GM19023 (cell line): ENCODE results near the gene TTLL13.
A peak's percentile ranks its signal among the peaks of the same experiment; 100 is the strongest.
"Not testable (repeated sequence)": the region's sequence is repeated elsewhere in the genome, so short reads cannot be mapped to it uniquely, and the experiment has no call there.

Experiments used
- ATAC-seq: cut with Tn5 transposase; IDR thresholded peaks from one replicate; pipeline ENCODE4 v1.9.1; 2021; ENCODE audit warnings: mild to moderate bottlenecking, moderate library complexity; ENCODE audit not compliant: unreplicated experiment

The TTLL13 gene

DNA sequence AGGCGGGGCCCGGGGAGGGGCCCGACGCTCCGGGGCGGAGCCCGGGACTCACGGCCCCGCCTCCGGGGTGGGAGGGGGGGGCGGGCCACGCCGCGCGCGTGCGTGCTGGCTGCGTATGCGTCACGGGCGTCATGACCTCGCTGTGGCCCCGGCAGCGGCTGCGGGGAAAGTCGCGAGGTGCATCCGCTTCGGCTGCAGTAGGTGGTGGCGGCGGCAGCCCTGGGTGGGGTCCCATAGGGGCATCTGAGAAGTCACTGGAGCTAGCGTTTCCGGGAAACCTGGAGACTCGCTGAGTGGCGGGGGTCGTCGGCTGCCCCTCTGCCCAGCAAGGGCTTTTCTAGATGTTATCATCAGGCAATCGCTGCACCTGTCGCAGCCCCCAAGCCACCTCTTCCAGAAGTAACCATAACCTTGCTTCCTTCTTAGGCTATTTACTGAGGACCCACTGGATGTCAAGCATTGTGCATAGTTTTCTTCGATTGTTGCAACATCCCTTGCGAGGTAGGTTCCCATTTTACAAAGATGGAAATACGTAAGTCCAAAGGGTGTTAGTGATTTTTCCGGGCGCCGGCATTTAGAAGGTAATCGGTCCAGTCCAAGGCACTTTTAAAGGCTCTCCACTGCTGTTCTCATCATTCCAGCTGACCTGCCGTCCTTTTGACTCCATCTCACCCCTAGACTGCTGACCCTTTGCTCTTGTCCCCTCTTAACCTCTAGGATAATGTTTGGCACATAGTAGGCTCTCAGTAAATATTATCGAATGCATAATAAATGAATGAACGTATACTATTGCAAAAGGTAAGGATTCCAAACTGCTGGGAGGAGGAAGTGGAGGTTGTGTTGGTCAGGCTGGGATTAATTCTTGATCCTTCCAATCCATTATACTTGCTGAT is 15.0 kb upstream of the TTLL13 start, which contains the start of gene GDPGP1:
Gene GDPGP1 (plus strand): TSS at position 114 of the 893 bp plus-strand sequence. CDS start 6,700 bp downstream, outside the sequence.
- peak; percentile 60 for ATAC-seq

DNA sequence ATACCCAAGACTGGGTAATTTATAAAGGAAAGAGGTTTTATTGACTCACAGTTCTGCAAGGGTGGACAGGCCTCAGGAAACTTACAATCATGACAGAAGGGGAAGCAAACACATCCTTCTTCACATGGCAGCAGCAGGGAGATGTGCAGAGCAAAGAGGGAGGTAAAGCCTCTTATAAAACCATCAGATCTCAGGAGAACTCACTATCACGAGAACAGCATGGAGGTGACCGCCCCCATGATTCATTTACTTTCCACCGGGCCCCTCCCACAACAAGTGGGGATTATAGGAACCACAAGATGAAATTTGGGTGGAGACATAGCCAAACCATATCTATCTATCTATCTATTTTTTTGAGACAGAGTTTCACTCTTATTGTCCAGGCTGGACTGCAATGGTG is 10.0 kb upstream of the TTLL13 start:
- ATAC-seq: no peak

DNA sequence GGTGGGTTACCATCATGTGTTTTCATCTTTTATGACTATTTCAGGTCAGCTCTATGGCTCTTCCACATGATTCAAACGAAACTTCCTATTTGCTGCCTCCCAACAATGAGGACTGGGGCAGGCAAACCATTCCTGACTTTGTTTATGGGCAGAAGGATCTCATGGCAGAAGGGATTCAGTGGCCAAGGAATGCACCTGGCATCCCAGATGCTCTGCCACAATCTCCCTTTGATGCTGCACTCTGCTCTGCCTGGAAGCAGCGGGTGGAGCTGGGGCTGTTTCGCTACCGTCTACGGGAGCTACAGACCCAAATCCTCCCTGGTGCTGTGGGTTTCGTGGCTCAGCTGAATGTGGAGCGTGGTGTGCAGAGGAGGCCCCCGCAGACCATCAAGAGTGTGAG is 8.5 kb upstream of the TTLL13 start:
- no peak for ATAC-seq

DNA sequence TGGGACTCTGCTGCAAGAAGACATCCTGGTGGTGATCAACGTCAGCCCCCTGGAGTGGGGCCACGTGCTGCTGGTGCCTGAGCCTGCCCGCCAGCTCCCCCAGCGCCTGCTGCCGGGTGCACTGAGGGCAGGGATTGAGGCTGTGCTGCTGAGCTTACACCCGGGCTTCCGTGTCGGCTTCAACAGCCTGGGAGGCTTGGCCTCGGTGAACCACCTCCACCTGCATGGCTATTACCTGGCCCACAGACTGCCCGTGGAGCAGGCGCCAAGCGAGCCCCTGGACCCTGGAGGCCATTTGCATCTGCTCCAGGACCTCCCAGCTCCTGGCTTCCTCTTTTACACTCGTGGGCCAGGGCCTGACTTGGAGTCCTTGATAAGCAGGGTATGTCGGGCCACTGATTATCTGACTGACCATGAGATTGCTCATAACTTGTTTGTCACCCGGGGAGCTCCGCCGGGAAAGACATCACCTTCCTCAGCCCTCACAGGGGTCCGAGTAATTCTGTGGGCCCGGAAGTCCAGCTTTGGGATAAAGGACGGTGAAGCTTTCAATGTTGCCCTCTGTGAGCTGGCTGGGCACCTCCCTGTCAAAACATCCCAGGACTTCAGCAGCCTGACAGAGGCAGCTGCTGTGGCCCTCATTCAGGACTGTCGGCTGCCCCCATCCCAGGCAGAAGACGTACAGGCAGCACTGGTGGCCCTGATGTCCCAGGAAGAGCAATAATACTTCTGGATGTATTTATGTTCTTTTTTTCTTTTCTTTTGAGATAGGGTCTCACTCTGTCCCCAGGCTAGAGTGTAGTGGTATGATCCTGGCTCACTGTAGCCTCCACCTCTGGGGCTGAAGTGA is 7.8 kb upstream of the TTLL13 start:
- ATAC-seq: no peak

DNA sequence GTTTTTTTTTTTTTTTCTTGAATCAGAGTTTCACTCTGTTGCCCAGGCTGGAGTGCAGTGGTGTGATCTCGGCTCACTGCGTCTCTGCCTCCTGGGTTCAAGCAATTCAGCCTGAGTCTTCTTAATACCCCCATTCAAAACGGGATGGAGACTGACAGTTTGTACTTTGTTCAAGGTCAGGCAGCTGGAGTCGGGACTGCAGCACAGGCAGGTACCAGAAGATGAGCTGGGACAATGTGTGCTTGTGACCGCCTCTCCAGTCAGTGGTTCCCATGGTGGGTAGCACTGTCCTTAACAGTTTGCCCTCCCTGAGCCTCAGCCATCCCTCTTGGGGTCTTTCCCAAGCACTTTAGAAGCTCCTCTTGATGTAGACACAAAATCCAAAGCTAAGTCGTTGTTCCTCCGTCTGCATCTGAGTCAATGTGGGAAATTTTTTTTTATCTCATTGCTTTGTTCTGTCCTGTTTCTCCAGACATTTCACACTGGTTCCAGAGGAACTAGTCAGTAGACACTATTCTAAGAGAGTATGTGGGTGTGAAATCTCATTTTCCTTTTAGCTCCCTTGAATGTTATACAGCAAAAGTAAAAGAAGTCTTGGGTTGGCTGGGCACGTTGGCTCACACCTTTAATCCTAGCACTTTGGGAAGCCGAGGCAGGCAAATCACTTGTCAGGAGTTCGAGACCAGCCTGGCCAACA is 5.3 kb upstream of the TTLL13 start:
- ATAC-seq: no peak

DNA sequence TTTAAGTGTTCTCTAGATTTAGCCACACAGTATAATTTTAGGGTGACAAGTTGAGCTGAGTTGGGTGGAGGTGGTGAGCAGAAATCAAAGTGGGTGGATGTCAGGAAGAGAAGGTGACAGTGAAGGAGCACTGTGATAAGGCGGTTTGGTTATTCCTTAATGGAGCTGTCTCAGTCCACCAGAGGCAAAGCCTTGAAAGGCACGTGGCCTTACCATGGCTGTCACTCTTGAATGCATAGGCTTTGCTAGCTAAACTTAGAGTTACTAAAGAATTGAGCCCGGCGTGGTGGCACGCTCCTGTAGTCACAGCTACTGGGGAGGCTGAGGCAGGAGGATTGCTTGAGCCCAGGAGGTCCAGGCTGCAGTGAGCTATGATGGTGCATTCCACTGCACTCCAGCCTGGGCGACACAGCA is 560 bp upstream of the TTLL13 start:
- ATAC-seq: no peak

DNA sequence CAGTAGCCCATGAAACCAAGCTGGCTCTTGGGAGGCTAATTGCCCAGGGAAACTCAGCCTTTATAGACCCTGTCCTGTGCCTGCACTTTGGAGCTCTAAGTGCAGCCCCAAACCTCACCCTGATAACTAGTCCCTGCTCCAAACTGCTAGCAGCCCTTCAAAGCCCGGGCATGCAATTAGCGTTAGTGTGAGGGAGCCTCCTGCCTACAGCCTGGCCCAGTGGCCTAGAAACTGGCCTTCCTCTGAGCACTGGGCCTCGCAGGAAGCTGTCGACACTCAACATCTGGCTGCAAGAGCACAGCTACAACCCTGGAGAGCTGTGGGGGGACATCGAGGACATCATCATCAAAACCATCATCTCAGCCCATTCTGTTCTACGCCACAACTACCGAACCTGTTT is 8.4 kb downstream of the TTLL13 start:
- no peak for ATAC-seq

DNA sequence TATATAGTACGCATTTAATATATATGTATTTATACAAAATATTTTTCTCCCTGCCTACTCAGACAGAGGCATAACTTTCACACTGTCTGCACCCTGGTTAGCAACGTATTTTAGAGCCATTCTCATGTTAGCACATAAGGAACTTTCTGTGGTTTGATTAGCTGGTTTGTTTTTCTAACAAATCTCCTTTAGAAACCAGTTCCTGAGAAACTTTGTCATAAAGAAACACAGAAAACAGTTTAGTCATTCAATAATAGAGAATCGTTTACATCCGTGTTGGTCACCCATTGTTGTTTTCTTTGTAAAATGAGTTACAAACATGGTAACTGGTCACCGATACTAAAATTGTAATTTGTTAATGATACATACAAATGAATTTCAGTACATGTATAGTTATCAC is 10.2 kb downstream of the TTLL13 start:
- ATAC-seq: peak; percentile 79

DNA sequence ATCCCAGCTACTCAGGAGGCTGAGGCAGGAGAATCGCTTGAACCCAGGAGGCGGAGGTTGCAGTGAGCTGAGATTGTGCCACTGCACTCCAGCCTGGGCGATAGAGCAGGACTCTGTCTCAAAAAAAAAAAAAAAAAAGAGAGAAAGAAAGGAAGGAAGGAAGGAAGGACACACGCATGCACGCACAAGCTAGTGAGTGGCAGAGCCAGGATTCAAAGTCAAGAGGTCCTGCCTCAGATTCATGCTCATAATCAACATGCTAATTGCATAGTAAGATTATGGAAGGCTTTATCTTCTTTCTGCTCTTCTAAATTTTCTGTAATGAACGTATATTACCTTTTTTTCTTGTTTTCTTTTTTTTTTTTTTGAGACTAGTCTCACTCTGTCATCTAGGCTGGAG is 11.4 kb downstream of the TTLL13 start:
- not testable (repeated sequence) for ATAC-seq

DNA sequence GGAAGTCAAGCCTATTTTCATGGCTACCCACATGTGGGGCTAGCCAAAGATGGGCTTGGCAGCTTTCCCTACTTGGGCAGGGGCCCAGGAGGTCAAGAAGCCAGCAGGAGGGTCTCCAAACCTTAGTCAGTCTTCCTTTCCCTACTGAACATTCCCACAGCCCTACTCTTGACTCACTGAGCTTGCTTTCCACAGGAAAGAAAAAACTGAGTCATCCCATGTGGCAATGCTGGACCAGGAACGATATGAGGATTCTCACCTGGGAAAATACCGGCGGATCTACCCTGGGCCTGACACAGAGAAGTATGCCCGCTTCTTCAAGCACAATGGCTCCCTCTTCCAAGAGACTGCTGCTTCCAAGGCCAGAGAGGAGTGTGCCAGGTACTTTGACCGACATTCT is 12.5 kb downstream of the TTLL13 start:
- ATAC-seq: no peak

DNA sequence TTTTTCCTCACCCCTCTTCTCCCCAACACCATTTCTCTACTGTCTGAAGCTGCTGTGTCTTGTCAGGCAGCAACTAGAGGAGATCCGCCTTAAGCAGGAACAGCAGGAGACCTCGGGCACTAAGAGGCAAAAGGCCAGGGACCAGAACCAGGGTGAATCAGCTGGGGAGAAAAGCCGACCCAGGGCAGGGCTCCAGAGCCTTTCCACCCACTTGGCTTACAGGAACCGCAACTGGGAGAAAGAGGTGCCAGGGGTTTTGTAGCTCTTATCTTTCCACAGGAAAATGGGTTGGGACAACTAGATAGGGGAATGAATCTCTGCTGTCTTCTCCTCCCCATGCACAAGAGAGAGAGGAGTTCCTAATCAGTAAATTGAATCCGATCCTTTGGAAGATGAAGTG is 13.1 kb downstream of the TTLL13 start:
- ATAC-seq: no peak

DNA sequence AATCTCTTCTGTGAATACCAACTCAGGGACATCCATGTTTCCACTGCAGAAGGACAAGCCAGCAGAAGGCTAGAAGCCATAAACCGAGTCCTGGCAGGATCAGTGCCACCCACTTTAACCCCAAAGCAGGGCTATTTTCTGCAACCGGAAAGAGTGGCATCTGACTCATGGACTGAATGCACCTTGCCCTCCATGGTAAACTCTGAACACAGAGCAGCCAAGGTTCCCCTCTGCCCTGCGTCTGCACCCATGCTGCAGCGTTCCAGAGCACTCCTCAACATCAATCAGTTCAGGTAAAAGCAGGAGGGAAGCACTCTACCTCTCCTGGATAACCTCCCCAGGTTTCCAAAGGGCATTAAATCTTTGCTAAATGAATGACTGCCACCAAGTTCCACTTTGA is 15.3 kb downstream of the TTLL13 start:
- no peak for ATAC-seq

DNA sequence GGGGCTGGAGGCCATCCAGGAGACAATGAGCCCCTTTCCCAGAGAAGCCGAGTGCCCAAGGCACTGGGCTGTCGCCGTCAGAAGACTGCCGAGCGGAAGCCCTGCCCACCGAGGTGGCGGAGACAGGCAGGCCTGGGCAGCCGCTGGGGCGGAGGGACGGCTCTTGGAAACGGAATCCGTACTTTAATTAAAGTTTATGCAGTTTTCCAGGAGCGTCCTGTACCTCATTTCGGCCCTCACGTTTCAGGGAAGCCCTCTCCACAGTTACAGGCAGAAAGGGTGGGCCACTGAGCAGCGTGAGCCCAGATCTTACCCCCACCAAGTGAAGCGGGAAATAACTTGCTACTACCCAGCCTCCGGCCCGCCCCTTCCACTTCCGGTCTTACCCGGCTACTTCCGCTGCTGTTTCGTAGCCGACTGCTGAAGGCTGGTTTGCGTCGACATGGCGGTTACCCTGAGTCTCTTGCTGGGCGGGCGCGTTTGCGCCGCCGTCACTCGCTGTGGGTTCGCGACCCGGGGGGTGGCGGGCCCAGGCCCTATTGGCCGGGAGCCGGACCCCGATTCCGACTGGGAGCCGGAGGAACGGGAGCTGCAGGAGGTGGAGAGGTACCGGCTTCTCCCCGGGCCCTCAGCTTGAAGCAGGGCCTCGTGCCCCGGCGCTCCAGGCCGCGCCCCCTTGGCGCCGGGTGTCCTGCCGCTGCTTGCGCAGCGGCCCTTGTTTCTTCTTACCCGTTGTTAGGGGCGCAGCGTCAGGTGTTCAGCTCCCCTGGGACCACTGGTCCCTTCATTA is 16.1 kb downstream of the TTLL13 start, which contains the start of gene NGRN:
Gene NGRN (plus strand): TSS at position 402 of the 790 bp plus-strand sequence. CDS start 41 bp downstream, at position 443.
- peak; percentile 96 for ATAC-seq

DNA sequence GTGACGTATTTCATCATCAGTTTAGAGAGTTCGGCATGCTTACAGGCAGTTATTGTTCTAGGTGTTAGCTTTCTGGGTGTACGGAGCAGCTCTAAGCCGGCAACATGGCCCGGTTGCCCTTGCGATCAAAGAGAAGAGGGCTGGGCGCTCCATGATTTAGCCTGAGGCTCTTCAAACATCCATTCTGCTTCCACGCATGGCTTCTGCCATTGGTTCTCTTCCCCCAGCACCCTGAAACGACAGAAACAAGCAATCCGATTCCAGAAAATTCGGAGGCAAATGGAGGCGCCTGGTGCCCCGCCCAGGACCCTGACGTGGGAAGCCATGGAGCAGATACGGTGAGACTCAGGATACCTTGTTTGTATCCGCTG is 16.7 kb downstream of the TTLL13 start:
- ATAC-seq: peak; percentile 20

DNA sequence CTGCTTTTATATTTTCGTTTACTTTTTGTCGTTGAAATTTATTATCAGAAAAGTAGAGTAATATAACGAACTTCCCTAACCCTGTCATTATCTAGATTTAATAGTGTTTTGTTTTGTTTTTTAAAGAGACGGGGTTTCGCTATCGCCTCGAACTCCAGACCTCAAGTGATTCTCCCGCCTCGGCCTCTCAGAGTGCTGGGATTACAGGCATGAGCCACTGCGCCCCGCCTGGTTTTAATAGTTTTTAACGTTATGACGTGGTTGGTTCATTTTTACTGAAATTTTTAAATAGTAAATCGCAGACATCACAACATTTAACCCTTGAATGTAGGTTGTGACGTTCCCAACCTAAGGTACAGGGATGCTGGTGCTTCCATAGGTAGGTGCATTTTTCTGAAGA is 17.1 kb downstream of the TTLL13 start:
- no peak for ATAC-seq

DNA sequence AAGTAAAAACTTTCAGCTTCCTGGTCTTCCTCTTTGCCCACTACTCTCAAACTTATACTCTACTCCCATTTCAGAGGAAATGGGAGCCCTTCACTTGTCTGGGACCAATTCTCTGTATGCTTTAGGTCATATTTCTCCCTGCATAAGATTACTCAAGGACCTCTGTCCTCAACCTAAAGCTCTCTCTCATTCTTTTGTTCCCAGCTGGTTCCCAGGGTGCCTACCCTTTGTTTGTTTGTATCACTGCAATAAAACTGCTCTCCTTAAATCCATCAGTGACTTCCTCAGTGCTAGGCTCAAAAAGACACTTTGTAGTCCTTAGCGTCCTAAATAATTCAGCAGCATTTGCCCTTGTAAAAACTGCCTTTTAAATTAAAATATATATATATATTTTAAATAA is 19.1 kb downstream of the TTLL13 start:
- no peak for ATAC-seq

DNA sequence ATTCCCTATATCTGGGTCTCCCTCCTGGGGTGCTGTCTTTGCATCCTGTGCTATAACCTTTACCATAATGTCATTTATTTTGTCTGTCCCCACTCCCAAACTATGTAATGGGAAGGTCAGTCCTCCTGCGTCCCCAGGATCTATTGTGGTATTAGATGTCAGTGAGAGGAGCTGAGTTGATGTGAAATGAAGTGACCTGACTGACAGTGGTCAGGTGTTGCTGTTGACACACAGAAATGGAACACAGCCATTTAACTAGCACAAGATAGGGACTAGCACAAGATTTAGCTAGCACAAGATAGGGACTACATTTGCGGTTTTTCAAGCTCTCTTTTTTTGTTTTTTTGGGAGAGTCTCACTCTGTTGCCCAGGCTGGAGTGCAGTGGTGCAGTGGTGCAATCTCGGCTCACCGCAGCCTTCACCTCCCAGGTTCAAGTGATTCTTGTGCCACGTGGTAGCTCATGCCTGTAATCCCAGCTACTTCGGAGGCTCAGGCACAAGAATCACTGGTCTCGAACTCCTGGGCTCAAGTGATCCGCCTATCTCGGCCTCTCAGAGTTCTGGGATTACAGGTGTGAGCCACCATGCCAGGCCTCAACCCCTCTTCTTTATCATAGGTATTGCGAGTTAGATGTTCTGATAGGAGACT is 21.3 kb downstream of the TTLL13 start:
- ATAC-seq: no peak

DNA sequence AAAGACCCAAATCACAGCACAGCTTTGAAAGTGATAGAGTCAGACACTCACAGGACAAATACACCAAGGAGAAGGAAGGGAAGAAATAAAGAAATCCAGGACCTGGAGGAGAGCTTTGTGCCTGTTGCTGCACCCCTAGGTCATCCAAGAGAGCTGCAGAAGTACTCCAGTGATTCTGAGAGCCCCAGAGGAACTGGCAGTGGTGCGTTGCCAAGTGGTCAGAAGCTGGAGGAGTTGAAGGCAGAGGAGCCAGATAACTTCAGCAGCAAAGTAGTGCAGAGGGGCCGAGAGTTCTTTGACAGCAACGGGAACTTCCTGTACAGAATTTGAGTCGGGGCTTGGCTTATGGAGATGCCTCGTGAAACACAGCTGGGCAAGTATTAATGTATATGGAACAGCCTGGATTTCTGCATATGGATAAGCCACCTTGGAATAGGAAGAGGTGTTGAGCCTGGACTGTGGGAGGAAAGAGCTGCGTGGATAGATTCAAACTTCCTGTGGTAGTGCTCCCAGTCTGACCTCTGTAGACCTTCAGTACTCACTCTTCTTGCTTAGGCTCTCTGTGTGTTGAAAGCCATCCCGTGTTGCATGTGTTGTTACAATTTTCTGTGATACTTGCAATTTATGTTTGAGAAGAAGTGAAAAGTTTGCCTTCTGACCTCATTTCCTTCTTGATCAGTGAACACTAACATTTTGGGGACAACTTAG is 22.3 kb downstream of the TTLL13 start:
- ATAC-seq: no peak

DNA sequence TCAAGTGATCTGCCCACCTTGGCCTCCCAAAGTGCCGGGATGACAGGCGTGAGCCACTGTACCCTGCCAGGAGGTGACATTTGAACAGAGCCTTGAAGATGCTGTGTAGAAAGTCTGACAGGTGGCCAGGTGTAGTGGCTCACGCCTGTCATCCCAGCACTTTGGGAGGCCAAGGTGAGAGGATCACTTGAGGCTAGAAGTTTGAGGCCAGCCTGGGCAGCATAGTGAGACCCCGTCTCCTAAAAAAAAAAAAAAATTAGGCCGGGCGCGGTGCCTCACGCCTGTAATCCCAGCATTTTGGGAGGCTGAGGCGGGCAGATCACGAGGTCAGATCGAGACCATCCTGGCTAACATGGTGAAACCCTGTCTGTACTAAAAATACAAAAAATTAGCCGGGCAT is 29.1 kb downstream of the TTLL13 start:
- not testable (repeated sequence) for ATAC-seq
